ENCODE measurements around the gene HCRT. TPM values are rescaled to one million over a fixed set of nuclear protein-coding genes. Genes with fewer than 3 reads are reported as not detected.

Gene HCRT
- total RNA-seq, 1 donor from 2014 or later: not detected

DNA sequence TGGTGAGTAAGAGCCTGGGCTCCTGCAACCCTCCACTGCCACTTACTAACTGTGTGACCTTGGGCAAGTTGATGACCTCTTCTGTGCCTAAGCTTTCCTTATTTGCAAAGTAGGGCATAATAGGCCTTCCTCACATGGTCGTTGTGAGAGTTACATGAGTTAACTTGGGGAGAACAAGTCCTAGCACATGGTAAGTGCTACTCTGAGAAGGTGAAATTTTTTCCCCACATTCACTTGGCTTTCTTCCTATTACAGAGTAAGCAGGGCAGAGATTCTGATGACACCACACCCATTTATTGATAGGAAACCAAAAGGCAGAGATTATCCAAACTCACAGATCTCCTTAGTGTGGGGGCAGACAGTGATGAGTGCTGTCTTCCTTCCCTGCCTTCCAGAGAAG lies 5.9 kb downstream of the HCRT start:
- Histone ChIP-seq H3K27ac (no peak overlapping the region), H3K27me3 (peaks cover 11% of the 10 kb centered on the region), H3K4me3 (no peak overlapping the region), H3K9me3 (no peaks in the 10 kb centered on the region), H3K4me1 (peaks cover under 1 to 8% of the 10 kb centered on the region in 2 donors), H3K36me3 (no peaks in the 10 kb centered on the region)
- TF ChIP-seq, protein P1, sequence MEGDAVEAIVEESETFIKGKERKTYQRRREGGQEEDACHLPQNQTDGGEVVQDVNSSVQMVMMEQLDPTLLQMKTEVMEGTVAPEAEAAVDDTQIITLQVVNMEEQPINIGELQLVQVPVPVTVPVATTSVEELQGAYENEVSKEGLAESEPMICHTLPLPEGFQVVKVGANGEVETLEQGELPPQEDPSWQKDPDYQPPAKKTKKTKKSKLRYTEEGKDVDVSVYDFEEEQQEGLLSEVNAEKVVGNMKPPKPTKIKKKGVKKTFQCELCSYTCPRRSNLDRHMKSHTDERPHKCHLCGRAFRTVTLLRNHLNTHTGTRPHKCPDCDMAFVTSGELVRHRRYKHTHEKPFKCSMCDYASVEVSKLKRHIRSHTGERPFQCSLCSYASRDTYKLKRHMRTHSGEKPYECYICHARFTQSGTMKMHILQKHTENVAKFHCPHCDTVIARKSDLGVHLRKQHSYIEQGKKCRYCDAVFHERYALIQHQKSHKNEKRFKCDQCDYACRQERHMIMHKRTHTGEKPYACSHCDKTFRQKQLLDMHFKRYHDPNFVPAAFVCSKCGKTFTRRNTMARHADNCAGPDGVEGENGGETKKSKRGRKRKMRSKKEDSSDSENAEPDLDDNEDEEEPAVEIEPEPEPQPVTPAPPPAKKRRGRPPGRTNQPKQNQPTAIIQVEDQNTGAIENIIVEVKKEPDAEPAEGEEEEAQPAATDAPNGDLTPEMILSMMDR (IDR thresholded peaks at IDR 0.05): no peak
- intact Hi-C loops (cut with DNase I): no loop called here
- DNase-seq (ENCODE audit: low spot score in 2 of 2): no peak

DNA sequence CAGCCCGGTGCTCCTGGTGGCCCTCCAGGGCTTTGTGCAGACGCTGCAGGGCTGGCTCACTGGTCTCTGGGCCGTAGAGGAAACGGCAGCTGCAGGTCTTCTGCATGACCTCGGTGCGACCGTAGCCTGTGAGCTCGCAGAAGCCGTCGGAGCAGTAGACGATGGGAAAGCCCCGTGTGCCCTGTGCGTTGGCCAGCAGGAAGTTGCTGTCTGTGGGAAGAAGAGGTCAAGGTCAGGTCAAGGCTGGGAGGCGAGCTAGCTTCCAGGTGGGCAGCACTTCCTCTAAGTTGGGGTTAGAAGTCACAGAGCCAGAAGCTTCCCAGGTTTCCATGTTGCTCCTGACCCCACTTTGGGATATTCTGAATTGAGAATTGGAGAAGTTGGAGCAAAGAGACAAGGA lies 6.4 kb downstream of the HCRT start:
- intact Hi-C loops (cut with DNase I): no loop called here
- no peaks in the 10 kb centered on the region for H3K9me3 ChIP-seq
- TF ChIP-seq, protein P1 (IDR thresholded peaks at IDR 0.05): no peak
- H3K4me3 ChIP-seq: no peak overlapping the region
- H3K36me3 ChIP-seq: no peaks in the 10 kb centered on the region
- no peak overlapping the region for H3K27ac ChIP-seq
- H3K4me1 ChIP-seq: peaks cover 0 to 7% of the 10 kb centered on the region in 2 donors
- no peak for DNase-seq (ENCODE audit: low spot score in 2 of 2)
- peaks cover 11% of the 10 kb centered on the region for H3K27me3 ChIP-seq

DNA sequence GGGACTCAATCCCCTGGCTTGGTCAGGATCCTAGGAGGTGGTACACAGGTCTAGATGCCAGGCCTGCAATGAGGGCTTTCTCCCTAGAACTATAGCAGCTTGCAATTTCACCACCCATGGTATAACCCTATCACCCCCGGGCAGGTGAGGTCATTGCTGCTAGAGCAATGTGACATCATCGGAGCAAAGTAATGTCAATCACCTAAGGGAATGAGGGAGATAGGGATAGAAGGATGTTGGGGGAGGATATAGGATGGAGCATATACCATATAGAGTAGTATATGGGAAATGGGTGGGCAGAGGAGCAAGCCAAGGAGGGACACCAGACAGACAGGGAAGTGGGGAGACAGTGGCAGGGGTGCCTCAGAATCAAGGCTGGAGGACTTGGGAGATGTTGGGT lies 7.6 kb downstream of the HCRT start:
- Histone ChIP-seq H3K27ac (no peak overlapping the region), H3K9me3 (no peaks in the 10 kb centered on the region), H3K27me3 (peaks cover 11% of the 10 kb centered on the region), H3K4me1 (peaks cover 0 to 7% of the 10 kb centered on the region in 2 donors), H3K36me3 (no peaks in the 10 kb centered on the region), H3K4me3 (no peak overlapping the region)
- TF ChIP-seq, protein P1 (IDR thresholded peaks at IDR 0.05): no peak
- DNase-seq (ENCODE audit: low spot score in 2 of 2): no peak
- intact Hi-C loops (cut with DNase I): no loop called here

DNA sequence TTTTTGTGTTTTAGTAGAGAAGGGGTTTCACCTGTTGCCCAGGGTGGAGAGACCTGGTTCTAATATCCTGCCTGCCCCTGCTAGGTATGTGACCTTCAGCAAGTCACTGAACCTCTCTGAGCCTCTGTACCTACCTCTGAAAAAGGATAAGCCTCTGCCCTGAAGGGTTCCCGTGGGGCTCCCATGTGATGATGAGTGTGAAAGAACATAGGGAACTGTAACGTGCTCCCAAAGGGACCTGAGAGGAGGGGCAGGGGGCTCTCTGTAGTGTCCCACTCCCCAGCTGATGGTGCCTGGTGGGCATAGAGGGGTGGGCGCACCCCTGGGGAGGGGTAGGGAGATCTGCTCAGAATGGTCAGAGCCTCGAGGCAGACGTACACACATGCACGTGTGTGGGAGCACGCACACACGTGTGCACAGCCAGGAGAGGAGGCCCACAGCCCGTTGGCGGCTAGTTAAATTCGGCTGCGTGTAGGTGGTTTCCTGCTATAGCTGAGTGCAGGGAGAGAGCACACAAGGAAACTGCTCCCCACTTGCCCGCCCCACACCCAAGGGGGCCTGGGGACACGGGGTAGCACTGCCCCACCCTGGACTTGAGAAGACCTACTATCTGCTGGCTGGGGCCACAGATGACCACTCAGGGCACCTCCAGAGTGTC lies 11.0 kb downstream of the HCRT start:
- Histone ChIP-seq H3K9me3 (no peaks in the 10 kb centered on the region), H3K36me3 (no peaks in the 10 kb centered on the region), H3K4me1 (no peaks in the 10 kb centered on the region), H3K27ac (no peak overlapping the region), H3K4me3 (no peak overlapping the region), H3K27me3 (no peaks in the 10 kb centered on the region)
- no peak for DNase-seq (ENCODE audit: low spot score in 2 of 2)
- intact Hi-C loops (cut with DNase I): no loop called here
- TF ChIP-seq, protein P1 (IDR thresholded peaks at IDR 0.05): no peak

DNA sequence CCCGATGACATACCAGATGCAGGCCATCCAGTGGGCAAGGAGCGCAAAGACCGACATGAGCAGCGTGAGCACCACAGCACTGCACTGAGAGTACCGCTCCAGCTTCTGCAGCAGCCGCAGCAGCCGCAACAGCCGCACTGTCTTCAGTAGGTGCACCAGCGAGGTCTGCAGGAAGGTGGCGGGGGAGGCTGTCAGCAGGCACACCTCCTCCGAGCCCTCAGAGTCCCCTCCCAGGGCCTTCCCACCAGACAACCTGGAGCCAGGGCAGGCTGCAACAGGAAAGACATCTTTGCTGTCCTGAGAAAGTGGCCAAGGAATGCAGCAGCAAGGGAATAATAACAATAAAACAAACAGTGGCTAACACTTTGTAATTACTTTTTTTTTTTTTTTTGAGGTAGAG lies 13.4 kb downstream of the HCRT start:
- Histone ChIP-seq H3K27ac (no peak overlapping the region), H3K27me3 (no peaks in the 10 kb centered on the region), H3K36me3 (no peaks in the 10 kb centered on the region), H3K4me1 (no peaks in the 10 kb centered on the region), H3K9me3 (no peaks in the 10 kb centered on the region), H3K4me3 (no peak overlapping the region)
- TF ChIP-seq, protein P1 (IDR thresholded peaks at IDR 0.05): no peak
- intact Hi-C loops (cut with DNase I): no loop called here
- no peak for DNase-seq (ENCODE audit: low spot score in 2 of 2)

DNA sequence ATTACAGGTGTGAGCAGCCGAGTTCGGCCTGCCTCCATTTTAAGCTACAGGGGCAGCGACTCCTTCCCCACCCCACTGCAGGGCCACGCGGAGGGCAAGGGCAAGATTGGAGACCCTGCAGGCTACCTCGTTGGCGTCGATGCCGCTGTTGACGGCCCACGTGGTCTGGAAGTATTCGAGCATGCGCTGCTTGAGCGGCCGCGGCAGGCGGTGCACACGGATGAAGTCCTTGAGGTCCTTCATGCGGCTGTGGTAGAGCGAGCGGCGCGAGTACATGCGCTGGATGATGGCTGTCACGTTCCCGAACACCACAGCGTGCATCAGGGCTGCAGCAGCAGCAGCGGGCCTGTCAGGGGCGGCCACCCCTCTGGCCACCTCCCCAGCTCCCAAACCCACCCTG lies 15.9 kb downstream of the HCRT start:
- TF ChIP-seq, protein P1 (IDR thresholded peaks at IDR 0.05): no peak
- intact Hi-C loops (cut with DNase I): no loop called here

More for the DNA sequence above, 15.9 kb downstream of the HCRT start:
- Histone ChIP-seq H3K27ac (no peak overlapping the region), H3K4me1 (no peaks in the 10 kb centered on the region), H3K36me3 (no peaks in the 10 kb centered on the region), H3K4me3 (no peak overlapping the region), H3K27me3 (no peaks in the 10 kb centered on the region), H3K9me3 (no peaks in the 10 kb centered on the region)
- no peak for DNase-seq (ENCODE audit: low spot score in 2 of 2)

Measured in ascending aorta (tissue), 2 donors.